ENCODE results near the gene COA1.
A peak's percentile ranks its signal among the peaks of the same experiment; 100 is the strongest.
"Not testable (repeated sequence)": the region's sequence is repeated elsewhere in the genome, so short reads cannot be mapped to it uniquely, and the experiment has no call there.

Gene COA1

GRCh38 chr7:43729924-43730248 is 563 bp upstream of the COA1 start:
- peaks cover 3% of the 10 kb centered on the region for H3K36me3 Mint-ChIP-seq (ENCODE audit: insufficient read depth)
- peak overlapping the region; percentile 92 for H3K27ac Mint-ChIP-seq
- H3K4me3 Mint-ChIP-seq: peak overlapping the region; percentile 93 to 95
- no peak for DNase-seq
- peaks cover 21 to 33% of the 10 kb centered on the region in 2 donors for H3K4me1 Mint-ChIP-seq (ENCODE audit: low read depth in 2 of 2)
- H3K9me3 Mint-ChIP-seq: no peaks in the 10 kb centered on the region
- H3K27me3 Mint-ChIP-seq: no peaks in the 10 kb centered on the region
- ATAC-seq (replicated peaks): peak; percentile 4

- ATAC-seq (replicated peaks) (no peak), DNase-seq (no peak)
- peaks cover 23 to 38% of the 10 kb centered on the region in 2 donors for H3K4me1 Mint-ChIP-seq (ENCODE audit: low read depth in 2 of 2)
- no peaks in the 10 kb centered on the region for H3K9me3 Mint-ChIP-seq
- H3K4me3 Mint-ChIP-seq: peak overlapping the region; percentile 93 to 95
- H3K36me3 Mint-ChIP-seq (ENCODE audit: insufficient read depth): peaks cover 3% of the 10 kb centered on the region
- H3K27me3 Mint-ChIP-seq: no peaks in the 10 kb centered on the region
- H3K27ac Mint-ChIP-seq: no peak overlapping the region
Observed at GRCh38 chr7:43727494-43727893, 1.8 kb downstream of the COA1 start.

GRCh38 chr7:43727003-43727402 is 2.3 kb downstream of the COA1 start:
- no peak overlapping the region for H3K27ac Mint-ChIP-seq
- H3K4me1 Mint-ChIP-seq (ENCODE audit: low read depth in 2 of 2): peaks cover 23 to 38% of the 10 kb centered on the region in 2 donors
- H3K27me3 Mint-ChIP-seq: no peaks in the 10 kb centered on the region
- no peak for ATAC-seq (replicated peaks)
- DNase-seq: no peak
- H3K4me3 Mint-ChIP-seq: peak overlapping the region in 1 of 2 donors; percentile 95
- no peaks in the 10 kb centered on the region for H3K9me3 Mint-ChIP-seq
- peaks cover 3% of the 10 kb centered on the region for H3K36me3 Mint-ChIP-seq (ENCODE audit: insufficient read depth)

- peak overlapping the region in 1 of 2 donors; percentile 95 for H3K4me3 Mint-ChIP-seq
Observed at GRCh38 chr7:43726466-43726865, 2.9 kb downstream of the COA1 start.

GRCh38 chr7:43725251-43725650 is 4.1 kb downstream of the COA1 start:
- Mint-ChIP-seq H3K4me1 (ENCODE audit: low read depth in 2 of 2) (peaks cover 25 to 41% of the 10 kb centered on the region in 2 donors), H3K27me3 (no peaks in the 10 kb centered on the region), H3K27ac (peak overlapping the region in 1 of 2 donors; percentile 53), H3K36me3 (ENCODE audit: insufficient read depth) (peaks cover 3% of the 10 kb centered on the region), H3K4me3 (no peak overlapping the region), H3K9me3 (no peaks in the 10 kb centered on the region)
- DNase-seq: no peak
- no peak for ATAC-seq (replicated peaks)

More at GRCh38 chr7:43726466-43726865, 2.9 kb downstream of the COA1 start:
- peaks cover 3% of the 10 kb centered on the region for H3K36me3 Mint-ChIP-seq (ENCODE audit: insufficient read depth)
- no peak for ATAC-seq (replicated peaks)
- no peak overlapping the region for H3K27ac Mint-ChIP-seq
- DNase-seq: no peak
- H3K4me1 Mint-ChIP-seq (ENCODE audit: low read depth in 2 of 2): peaks cover 23 to 38% of the 10 kb centered on the region in 2 donors
- no peaks in the 10 kb centered on the region for H3K27me3 Mint-ChIP-seq
- H3K9me3 Mint-ChIP-seq: no peaks in the 10 kb centered on the region

GRCh38 chr7:43723007-43723341 is 6.3 kb downstream of the COA1 start:
- H3K9me3 Mint-ChIP-seq: no peaks in the 10 kb centered on the region
- H3K27me3 Mint-ChIP-seq: no peaks in the 10 kb centered on the region
- no peaks in the 10 kb centered on the region for H3K36me3 Mint-ChIP-seq (ENCODE audit: insufficient read depth)
- H3K27ac Mint-ChIP-seq: no peak overlapping the region
- H3K4me1 Mint-ChIP-seq (ENCODE audit: low read depth in 2 of 2): peaks cover 24 to 41% of the 10 kb centered on the region in 2 donors
- DNase-seq (no peak), ATAC-seq (replicated peaks) (no peak)
- no peak overlapping the region for H3K4me3 Mint-ChIP-seq

GRCh38 chr7:43721193-43721806 is 8.0 kb downstream of the COA1 start:
- ATAC-seq (replicated peaks) (peak; percentile 58), DNase-seq (peak; percentile 23 to 37 (median 36))
- Mint-ChIP-seq H3K9me3 (no peaks in the 10 kb centered on the region), H3K4me1 (ENCODE audit: low read depth in 2 of 2) (peaks cover 18 to 35% of the 10 kb centered on the region in 2 donors), H3K4me3 (no peak overlapping the region), H3K27me3 (no peaks in the 10 kb centered on the region), H3K36me3 (ENCODE audit: insufficient read depth) (no peaks in the 10 kb centered on the region), H3K27ac (no peak overlapping the region)

- no peaks in the 10 kb centered on the region for H3K27me3 Mint-ChIP-seq
- no peak for ATAC-seq (replicated peaks)
- no peaks in the 10 kb centered on the region for H3K9me3 Mint-ChIP-seq
- no peak for DNase-seq
- peaks cover 3% of the 10 kb centered on the region for H3K36me3 Mint-ChIP-seq (ENCODE audit: insufficient read depth)
- no peak overlapping the region for H3K4me3 Mint-ChIP-seq
- H3K4me1 Mint-ChIP-seq (ENCODE audit: low read depth in 2 of 2): peaks cover 30 to 32% of the 10 kb centered on the region in 2 donors
- H3K27ac Mint-ChIP-seq: no peak overlapping the region
Observed at GRCh38 chr7:43716598-43716997, 12.7 kb downstream of the COA1 start.

GRCh38 chr7:43715966-43716365 is 13.4 kb downstream of the COA1 start:
- not testable (repeated sequence) for H3K36me3 Mint-ChIP-seq (ENCODE audit: insufficient read depth); H3K4me3 Mint-ChIP-seq; ATAC-seq (replicated peaks); H3K27me3 Mint-ChIP-seq; DNase-seq; H3K9me3 Mint-ChIP-seq
- Mint-ChIP-seq H3K4me1 (ENCODE audit: low read depth in 2 of 2) (peaks cover 30 to 31% of the 10 kb centered on the region in 2 donors), H3K27ac (peak overlapping the region in 1 of 2 donors; percentile 4)

- ATAC-seq (replicated peaks): no peak
- Mint-ChIP-seq H3K36me3 (ENCODE audit: insufficient read depth) (peaks cover 5% of the 10 kb centered on the region), H3K4me1 (ENCODE audit: low read depth in 2 of 2) (peaks cover 23 to 25% of the 10 kb centered on the region in 2 donors), H3K9me3 (no peaks in the 10 kb centered on the region), H3K4me3 (no peak overlapping the region), H3K27me3 (no peaks in the 10 kb centered on the region), H3K27ac (no peak overlapping the region)
- no peak for DNase-seq
Observed at GRCh38 chr7:43711503-43711902, 17.8 kb downstream of the COA1 start.

- not testable (repeated sequence) for DNase-seq; ATAC-seq (replicated peaks); H3K4me3 Mint-ChIP-seq; H3K36me3 Mint-ChIP-seq (ENCODE audit: insufficient read depth); H3K9me3 Mint-ChIP-seq; H3K27me3 Mint-ChIP-seq; H3K27ac Mint-ChIP-seq
- peaks cover 15 to 18% of the 10 kb centered on the region in 2 donors for H3K4me1 Mint-ChIP-seq (ENCODE audit: low read depth in 2 of 2)
Observed at GRCh38 chr7:43708055-43708454, 21.3 kb downstream of the COA1 start.

- peaks cover 19 to 32% of the 10 kb centered on the region in 2 donors for H3K4me1 Mint-ChIP-seq (ENCODE audit: low read depth in 2 of 2)
Observed at GRCh38 chr7:43703573-43703972, 25.8 kb downstream of the COA1 start.

GRCh38 chr7:43702974-43703373 is 26.3 kb downstream of the COA1 start:
- Mint-ChIP-seq H3K36me3 (ENCODE audit: insufficient read depth) (peaks cover 4% of the 10 kb centered on the region), H3K27ac (peak overlapping the region; percentile 17 to 21), H3K4me1 (ENCODE audit: low read depth in 2 of 2) (peaks cover 19 to 30% of the 10 kb centered on the region in 2 donors), H3K4me3 (no peak overlapping the region), H3K9me3 (no peaks in the 10 kb centered on the region), H3K27me3 (no peaks in the 10 kb centered on the region)
- DNase-seq (no peak), ATAC-seq (replicated peaks) (no peak)

More at GRCh38 chr7:43703573-43703972, 25.8 kb downstream of the COA1 start:
- Mint-ChIP-seq H3K36me3 (ENCODE audit: insufficient read depth) (peaks cover 4% of the 10 kb centered on the region), H3K4me3 (no peak overlapping the region), H3K9me3 (no peaks in the 10 kb centered on the region), H3K27ac (peak overlapping the region; percentile 17 to 21), H3K27me3 (no peaks in the 10 kb centered on the region)
- ATAC-seq (replicated peaks) (no peak), DNase-seq (no peak)

GRCh38 chr7:43701929-43702328 is 27.4 kb downstream of the COA1 start:
- no peak for ATAC-seq (replicated peaks)
- Mint-ChIP-seq H3K4me1 (ENCODE audit: low read depth in 2 of 2) (peaks cover 19 to 35% of the 10 kb centered on the region in 2 donors), H3K36me3 (ENCODE audit: insufficient read depth) (peaks cover 4% of the 10 kb centered on the region), H3K4me3 (no peak overlapping the region), H3K9me3 (no peaks in the 10 kb centered on the region), H3K27me3 (no peaks in the 10 kb centered on the region), H3K27ac (peak overlapping the region in 1 of 2 donors; percentile 22)
- DNase-seq: no peak
